HepG2 (cell line): ENCODE results near the gene CD101.

Experiments used
- CHD2 ChIP-seq: IDR thresholded peaks from 2 replicates; pipeline ENCODE4 v1.6.1; 2011; ENCODE audit warnings: low read depth, low read length, improper control_type of control experiment
- EP300 ChIP-seq, 3 experiments: sonication (generic) in 1 of 3; formaldehyde crosslinking in 1 of 3; IDR thresholded peaks; 2 replicates each; pipeline versions ENCODE4 v1.5.1 to v1.6.1; 2011 to 2020; ENCODE audit warnings: low read depth in 2 of 3, low read length in 2 of 3, borderline replicate concordance in 1 of 3, improper control_type of control experiment in 1 of 3, mild to moderate bottlenecking in 1 of 3, missing genetic modification reagents in 1 of 3, moderate library complexity in 1 of 3
- GABPB1 ChIP-seq: IDR thresholded peaks from 2 replicates; pipeline ENCODE4 v1.6.1; 2016; ENCODE audit warnings: mild to moderate bottlenecking, missing genetic modification reagents, moderate library complexity, missing compliant biosample characterization
- HDAC2 ChIP-seq: sonication (generic); formaldehyde crosslinking; IDR thresholded peaks from 2 replicates; pipeline ENCODE4 v1.4.0; 2020; ENCODE audit warnings: missing genetic modification reagents
- NCOA2 ChIP-seq: sonication (generic); formaldehyde crosslinking; IDR thresholded peaks from 2 replicates; pipeline ENCODE4 v1.8.0; 2022; ENCODE audit warnings: inconsistent platforms
- RFX5 ChIP-seq: IDR thresholded peaks from 2 replicates; pipeline ENCODE4 v1.6.1; 2011; ENCODE audit warnings: low read depth, low read length, improper control_type of control experiment
- SOX6 ChIP-seq, 2 experiments: fragments of 450-650 bp in 1 of 2; sonication (generic) in 1 of 2; formaldehyde crosslinking in 1 of 2; IDR thresholded peaks; 2 replicates each; pipeline versions ENCODE4 v1.4.0 to v1.6.1; 2017 to 2020; ENCODE audit warnings: antibody characterized with exemption in 1 of 2, mild to moderate bottlenecking in 1 of 2, missing genetic modification reagents in 1 of 2
- ZNF24 ChIP-seq: fragments of 450-650 bp; IDR thresholded peaks from 2 replicates; pipeline ENCODE4 v1.6.1; 2017; ENCODE audit warnings: antibody characterized with exemption, mild to moderate bottlenecking
- ZNF30 ChIP-seq: sonication (generic); formaldehyde crosslinking; IDR thresholded peaks from 2 replicates; pipeline ENCODE4 v1.5.0; 2020; ENCODE audit warnings: mild to moderate bottlenecking, missing genetic modification reagents
- ZSCAN31 ChIP-seq: sonication (generic); formaldehyde crosslinking; IDR thresholded peaks from 2 replicates; pipeline ENCODE4 v1.5.0; 2020; ENCODE audit warnings: low read depth, mild to moderate bottlenecking, missing genetic modification reagents
- TF ChIP-seq, protein P1 (sequence below): sonication (generic); formaldehyde crosslinking; IDR thresholded peaks from 2 replicates; pipeline ENCODE4 v1.4.0; 2020; ENCODE audit warnings: low read depth, mild to moderate bottlenecking, missing genetic modification reagents

DNA sequence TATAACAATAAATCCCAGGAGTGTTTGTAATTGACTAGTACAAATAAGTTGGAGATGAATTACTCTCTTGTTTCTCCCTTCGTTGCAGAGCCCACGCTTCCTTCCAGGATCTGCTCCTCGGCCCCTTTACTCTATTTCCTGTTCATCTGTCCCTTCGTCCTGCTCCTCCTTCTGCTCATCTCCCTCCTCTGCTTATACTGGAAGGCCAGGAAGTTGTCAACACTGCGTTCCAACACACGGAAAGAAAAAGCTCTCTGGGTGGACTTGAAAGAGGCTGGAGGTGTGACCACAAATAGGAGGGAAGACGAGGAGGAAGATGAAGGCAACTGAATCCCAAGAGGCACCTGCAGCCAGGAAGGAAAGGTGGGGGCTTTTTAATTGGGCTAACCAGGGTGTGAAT, 32.2 kb downstream of the CD101 start:
- TF ChIP-seq GABPB1 (no peak), ZSCAN31 (CRISPR knock-in tag) (no peak), HDAC2 (no peak), NCOA2 (CRISPR knock-in tag) (no peak), CHD2 (no peak), RFX5 (no peak), EP300 (IDR thresholded peaks at IDR 0.05; ENCODE audit: low read depth in 2 of 2, low read length in 2 of 2) (no peak), EP300 (CRISPR knock-in tag; IDR thresholded peaks at IDR 0.05; ENCODE audit: borderline replicate concordance) (no peak), SOX6 (IDR thresholded peaks at IDR 0.05) (no peak), SOX6 (CRISPR knock-in tag; IDR thresholded peaks at IDR 0.05) (no peak), ZNF30 (CRISPR knock-in tag) (no peak), ZNF24 (no peak)
- TF ChIP-seq, protein P1, sequence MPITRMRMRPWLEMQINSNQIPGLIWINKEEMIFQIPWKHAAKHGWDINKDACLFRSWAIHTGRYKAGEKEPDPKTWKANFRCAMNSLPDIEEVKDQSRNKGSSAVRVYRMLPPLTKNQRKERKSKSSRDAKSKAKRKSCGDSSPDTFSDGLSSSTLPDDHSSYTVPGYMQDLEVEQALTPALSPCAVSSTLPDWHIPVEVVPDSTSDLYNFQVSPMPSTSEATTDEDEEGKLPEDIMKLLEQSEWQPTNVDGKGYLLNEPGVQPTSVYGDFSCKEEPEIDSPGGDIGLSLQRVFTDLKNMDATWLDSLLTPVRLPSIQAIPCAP (CRISPR knock-in tag), result no peak
